ENCODE results near the gene DHH.
"Not testable (repeated sequence)": the region's sequence is repeated elsewhere in the genome, so short reads cannot be mapped to it uniquely, and the experiment has no call there.

The DHH gene

DNA sequence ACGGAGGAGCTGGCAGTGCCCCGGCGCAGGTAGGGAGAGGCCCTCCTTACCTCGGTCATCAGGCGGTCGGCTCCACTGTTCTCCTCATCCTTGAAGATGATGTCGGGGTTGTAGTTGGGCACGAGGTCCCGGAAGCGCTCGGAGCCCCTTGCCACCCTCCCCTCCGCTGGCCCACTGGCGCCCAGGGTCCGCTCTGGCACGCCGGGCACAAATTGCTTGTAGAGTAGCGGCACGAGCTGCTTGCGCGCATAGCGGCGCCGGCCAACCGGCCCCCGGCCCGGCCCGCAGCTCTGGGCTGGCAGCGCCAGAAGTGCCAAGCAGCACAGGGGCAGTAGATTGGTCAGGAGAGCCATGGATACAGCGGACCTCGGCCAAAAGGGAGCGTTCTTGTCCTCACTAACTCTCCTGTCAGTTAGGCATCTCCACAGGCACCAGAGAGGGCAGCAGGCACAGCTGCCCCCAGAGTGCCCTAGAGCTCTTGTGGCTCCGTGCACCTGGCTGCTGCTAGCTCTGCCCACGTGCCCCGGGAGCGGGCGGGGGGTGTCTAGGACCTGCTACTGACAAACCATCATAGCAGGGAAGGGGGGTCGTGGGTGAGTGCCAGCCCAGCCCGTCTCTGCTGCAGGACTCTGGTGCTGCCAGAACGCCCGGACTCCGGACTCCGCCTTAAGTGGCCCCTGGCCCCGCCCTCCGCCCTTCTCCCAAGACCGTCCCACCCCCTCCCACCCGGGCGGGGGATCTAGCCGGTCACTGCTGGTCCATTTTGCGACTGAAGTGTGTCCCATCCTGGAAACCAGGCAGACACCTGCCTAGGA lies at the start of gene DHH:
TSS of gene DHH (minus strand) at position 642 of the 815 bp plus-strand sequence. CDS start at position 353, 289 bp downstream.
- DNase-seq (ENCODE audit: low spot score), result peak; percentile 83

DNA sequence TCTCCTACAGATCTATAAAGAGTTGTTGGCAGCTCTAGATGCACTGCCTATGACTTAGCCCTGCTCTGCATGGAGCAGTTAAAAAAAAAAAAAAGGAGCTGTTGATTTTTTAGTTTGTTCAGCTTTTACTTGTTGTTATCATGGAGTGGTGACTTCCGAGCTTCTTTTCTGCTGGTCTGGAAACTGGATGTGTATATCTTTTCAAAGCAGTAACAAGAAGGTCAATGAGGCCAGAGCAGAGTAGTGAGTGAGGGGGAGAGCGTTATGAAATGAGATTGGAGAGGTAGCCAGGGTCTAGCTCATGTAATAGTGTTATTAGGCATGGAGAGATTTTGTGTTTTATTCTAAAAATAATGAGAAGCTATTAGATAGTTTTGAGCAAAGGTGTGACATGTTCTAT lies 49.8 kb upstream of the DHH start:
- no peak for DNase-seq (ENCODE audit: low spot score)

- DNase-seq (ENCODE audit: low spot score), result no peak
Observed at GRCh38 chr12:49138999-49139398, 44.4 kb upstream of the DHH start.

DNA sequence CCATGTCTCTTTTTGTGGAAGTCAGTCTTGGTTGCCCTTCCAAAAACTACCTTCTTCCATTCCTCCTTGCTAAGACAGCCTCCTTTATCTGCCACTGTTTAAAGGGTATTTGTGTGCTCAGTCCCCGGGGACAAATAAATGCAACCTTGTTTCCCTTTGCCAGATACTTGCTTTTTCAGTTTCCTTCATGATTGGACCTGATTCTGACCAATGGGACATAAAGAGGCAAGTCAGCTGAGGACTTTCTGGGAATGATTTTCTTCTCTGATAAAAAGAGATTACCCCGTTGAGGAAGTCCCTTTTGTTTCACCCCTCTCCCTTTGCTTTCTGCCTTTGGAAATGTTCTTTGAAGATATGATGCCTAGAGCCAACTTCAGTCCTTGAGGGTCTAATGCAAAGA lies 44.0 kb upstream of the DHH start:
- DNase-seq (ENCODE audit: low spot score), result no peak

- DNase-seq (ENCODE audit: low spot score), result no peak
Observed at GRCh38 chr12:49137476-49137875, 42.9 kb upstream of the DHH start.

- not testable (repeated sequence) for DNase-seq (ENCODE audit: low spot score)
Observed at GRCh38 chr12:49136997-49137396, 42.4 kb upstream of the DHH start.

- DNase-seq (ENCODE audit: low spot score), result no peak
Observed at GRCh38 chr12:49133590-49133989, 39.0 kb upstream of the DHH start.

- no peak for DNase-seq (ENCODE audit: low spot score)
Observed at GRCh38 chr12:49133014-49133413, 38.4 kb upstream of the DHH start.

DNA sequence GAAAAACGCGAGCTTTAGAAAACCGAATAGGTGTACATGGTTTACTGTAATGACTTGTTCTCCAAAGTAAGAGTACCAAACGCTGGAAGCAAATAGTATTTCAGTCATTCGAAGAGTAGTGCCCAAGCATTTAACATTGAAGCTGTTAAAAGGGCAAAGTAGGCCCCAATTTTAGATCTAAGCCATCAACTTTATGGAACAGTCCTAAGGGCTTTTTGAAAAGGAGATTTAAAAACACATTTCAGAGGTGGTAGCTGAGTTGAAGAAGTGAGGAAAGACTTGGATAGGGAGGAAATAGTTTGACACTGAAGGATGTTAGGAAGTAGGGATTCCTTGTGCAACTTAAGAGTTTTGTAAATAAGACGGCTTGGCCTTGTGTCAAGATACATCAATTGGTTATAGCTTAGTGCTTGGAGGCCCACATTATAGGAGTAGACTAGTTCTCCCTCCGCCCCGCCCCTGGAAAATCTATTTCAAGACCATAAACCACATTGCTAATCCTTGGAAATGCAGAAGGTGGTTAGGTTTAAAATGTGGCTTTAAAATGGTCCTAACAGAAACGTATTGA lies 37.4 kb upstream of the DHH start:
- DNase-seq (ENCODE audit: low spot score), result no peak

GRCh38 chr12:49131051-49131893 lies 36.7 kb upstream of the DHH start, which contains the start of gene TUBA1B:
Gene TUBA1B, minus strand, starts transcription at chr12:49131395. Its CDS starts 95 bp downstream, at chr12:49131300.
- peak; percentile 97 for DNase-seq (ENCODE audit: low spot score)

- peak; percentile 97 for DNase-seq (ENCODE audit: low spot score)
Observed at GRCh38 chr12:49130151-49131050, 35.8 kb upstream of the DHH start.

- no peak for DNase-seq (ENCODE audit: low spot score)
Observed at GRCh38 chr12:49129332-49130150, 34.9 kb upstream of the DHH start.

- DNase-seq (ENCODE audit: low spot score), result not testable (repeated sequence)
Observed at GRCh38 chr12:49127971-49128370, 33.4 kb upstream of the DHH start.

GRCh38 chr12:49126852-49127763 lies 32.5 kb upstream of the DHH start:
- no peak for DNase-seq (ENCODE audit: low spot score)

DNA sequence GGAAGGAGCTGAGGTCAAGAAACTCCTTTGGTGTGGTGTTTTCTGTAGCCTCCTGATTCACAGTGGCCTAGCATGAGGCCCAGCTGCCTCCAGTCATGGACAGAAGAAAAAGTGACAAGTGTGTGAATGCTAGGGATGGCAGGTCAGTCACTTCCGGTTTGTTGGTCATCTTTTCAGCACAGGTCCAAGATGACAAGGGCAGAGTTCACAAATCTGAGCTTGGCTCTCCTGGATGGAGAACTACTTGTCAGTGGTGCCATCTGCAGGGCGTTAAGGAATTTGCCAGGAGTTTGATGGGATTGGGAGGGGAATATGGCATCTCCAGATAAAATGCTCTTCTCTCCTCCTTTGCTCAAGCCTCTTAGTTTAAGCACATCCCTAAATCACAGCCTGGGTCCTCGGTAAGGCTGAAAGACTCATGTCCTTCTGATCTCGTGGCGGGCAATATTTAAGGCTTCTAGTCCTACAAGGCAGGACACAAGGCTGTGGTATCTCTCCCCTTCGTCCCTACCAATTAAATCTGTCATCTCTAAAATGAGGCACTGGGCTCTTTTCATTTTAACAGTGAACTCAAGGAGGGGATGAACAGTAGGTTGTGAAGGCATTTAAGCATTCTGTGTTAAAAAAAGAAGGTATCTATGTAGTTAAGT lies 26.6 kb upstream of the DHH start:
- DNase-seq (ENCODE audit: low spot score), result peak; percentile 66

DNA sequence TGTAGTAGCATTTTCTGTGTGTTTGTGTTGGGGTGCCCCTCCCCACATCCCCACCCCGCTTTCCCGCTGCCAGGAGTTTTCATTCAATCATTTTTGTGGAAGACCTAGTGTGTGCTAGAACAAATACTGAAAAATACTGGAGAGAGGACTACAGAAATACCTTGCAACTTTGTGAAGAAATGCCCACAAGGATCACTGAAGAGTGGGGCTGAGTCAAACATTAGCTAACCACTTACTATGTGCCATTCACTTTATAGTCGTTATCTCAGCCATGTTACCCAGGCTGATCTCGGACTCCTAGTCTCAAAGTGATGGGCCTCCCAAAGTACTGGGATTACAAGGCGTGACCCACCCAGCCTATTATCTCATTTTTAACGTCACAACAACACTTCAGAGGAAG lies 16.6 kb upstream of the DHH start:
- DNase-seq (ENCODE audit: low spot score), result no peak

DNA sequence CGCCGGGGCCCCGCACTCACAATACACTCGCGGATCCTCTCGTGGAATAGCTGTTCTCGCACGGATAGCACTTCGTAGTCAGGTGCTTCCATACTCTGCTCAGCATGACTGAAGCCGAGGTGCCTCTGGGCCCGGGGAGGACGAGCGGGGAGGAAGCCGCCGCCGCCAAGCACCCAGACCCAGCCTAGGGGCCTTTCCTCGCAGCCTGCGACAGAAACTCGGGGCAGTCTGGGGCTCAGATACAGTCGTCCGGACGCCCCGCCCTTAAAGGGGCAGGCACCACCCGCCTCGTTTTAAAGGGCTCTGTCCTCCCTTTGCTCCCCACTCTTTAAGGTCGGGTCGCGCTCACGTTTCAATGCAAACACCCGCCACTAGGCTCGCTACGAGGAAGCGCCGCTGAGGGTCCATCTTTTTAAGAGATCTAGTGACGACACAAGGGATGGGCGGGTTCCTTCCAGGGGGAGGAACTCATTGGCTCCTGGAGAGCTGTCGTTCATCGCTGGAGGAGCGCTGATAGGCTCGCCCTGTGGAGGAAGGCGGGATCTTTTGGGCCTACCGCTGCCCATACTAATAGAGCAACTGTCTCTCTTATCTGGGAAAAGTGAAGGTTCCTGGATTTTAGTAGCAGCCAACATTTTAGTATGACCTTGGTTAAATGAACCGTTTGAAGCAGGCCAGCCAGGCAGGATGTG lies 16.0 kb upstream of the DHH start, which contains the start of gene LMBR1L:
TSS of gene LMBR1L (minus strand) at position 384 of the 692 bp plus-strand sequence. CDS start at position 92, 292 bp downstream.
- peak; percentile 97 for DNase-seq (ENCODE audit: low spot score)

Data from ecto neural progenitor cell (in vitro differentiated cells).